NB4 (cell line): Measurements from ENCODE around the gene NRAP.

Source experiments
- CTCF ChIP-seq: IDR thresholded peaks from one replicate; pipeline ENCODE4 v1.5.1; 2012; ENCODE audit warnings: low read depth, low read length
- POLR2A ChIP-seq: IDR thresholded peaks from 2 replicates; pipeline ENCODE4 v1.6.1; 2011; ENCODE audit warnings: mild to moderate bottlenecking; ENCODE audit not compliant: insufficient read length; ENCODE audit errors: extremely low read depth

- TF ChIP-seq CTCF, result no peak
- no peak for TF ChIP-seq POLR2A
These were observed 16.0 kb downstream of the NRAP start for GRCh38 chr10:113647812-113648211.
